Spleen (tissue), 7 donors: ENCODE results near the gene CUL5.

Source experiments
- POLR2A ChIP-seq, 3 donors: fragments of 450-650 bp; IDR thresholded peaks; one replicate each; pipeline ENCODE4 v1.5.1; 2017; ENCODE audit warnings: antibody characterized with exemption in 3 of 3, mild to moderate bottlenecking in 1 of 3
- POLR2AphosphoS5 ChIP-seq, 3 donors: sonication (generic); formaldehyde crosslinking; IDR thresholded peaks; one replicate each; pipeline ENCODE4 v1.5.1; 2017; ENCODE audit warnings: antibody characterized with exemption in 3 of 3
- TF ChIP-seq, protein P1 (sequence below), 11 experiments: fragments of 200-600 bp in 7 of 11; fragments of 450-650 bp in 4 of 11; sonication (generic) in 4 of 11; IDR thresholded peaks in 8 of 11; conservative IDR thresholded peaks in 3 of 11; 1 replicate in 7 of 11; 2 replicates in 4 of 11; pipeline versions ENCODE4 v1.4.0 to v1.8.0; 2016 to 2021; ENCODE audit warnings: antibody characterized with exemption in 11 of 11, inconsistent platforms in 4 of 11, mild to moderate bottlenecking in 1 of 11
- donor health status: DM: no; HTN: no; CAD: no; lungs with moderate emphysema.
- donor health status: DM: no; HTN: no; CAD: no.
- donor health status: DM: no; HTN: no; CAD: no.

DNA sequence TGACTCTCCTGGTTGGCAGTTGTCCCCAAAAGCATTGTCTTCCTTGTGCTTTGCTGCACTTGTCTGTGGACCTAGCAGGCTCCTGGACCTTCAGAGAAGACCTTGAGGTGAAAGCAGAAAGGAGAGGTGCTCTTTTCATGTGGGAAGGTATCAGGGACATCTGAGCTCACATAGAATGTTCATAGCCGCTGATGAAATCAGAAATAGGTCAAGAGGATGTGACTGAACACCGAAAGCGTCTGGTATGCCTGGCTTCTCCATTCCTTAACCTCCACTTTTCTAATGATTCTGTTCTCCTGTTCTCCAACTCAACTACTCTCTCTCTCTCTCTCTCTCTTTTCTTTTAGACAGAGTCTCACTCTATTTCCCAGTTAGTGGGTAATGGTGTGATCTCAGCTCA, 6.2 kb upstream of the CUL5 start:
- TF ChIP-seq POLR2A (IDR thresholded peaks at IDR 0.05) (no peak), POLR2AphosphoS5 (IDR thresholded peaks at IDR 0.05) (no peak)
- TF ChIP-seq, protein P1, sequence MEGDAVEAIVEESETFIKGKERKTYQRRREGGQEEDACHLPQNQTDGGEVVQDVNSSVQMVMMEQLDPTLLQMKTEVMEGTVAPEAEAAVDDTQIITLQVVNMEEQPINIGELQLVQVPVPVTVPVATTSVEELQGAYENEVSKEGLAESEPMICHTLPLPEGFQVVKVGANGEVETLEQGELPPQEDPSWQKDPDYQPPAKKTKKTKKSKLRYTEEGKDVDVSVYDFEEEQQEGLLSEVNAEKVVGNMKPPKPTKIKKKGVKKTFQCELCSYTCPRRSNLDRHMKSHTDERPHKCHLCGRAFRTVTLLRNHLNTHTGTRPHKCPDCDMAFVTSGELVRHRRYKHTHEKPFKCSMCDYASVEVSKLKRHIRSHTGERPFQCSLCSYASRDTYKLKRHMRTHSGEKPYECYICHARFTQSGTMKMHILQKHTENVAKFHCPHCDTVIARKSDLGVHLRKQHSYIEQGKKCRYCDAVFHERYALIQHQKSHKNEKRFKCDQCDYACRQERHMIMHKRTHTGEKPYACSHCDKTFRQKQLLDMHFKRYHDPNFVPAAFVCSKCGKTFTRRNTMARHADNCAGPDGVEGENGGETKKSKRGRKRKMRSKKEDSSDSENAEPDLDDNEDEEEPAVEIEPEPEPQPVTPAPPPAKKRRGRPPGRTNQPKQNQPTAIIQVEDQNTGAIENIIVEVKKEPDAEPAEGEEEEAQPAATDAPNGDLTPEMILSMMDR (IDR thresholded peaks at IDR 0.05 in 8 of 11, conservative IDR thresholded peaks at IDR 0.05 in 3 of 11), result no peak
